GM18517 (cell line): Measurements from ENCODE around the gene CCDC127.
"Not testable (repeated sequence)": the region's sequence is repeated elsewhere in the genome, so short reads cannot be mapped to it uniquely, and the experiment has no call there.

ENCODE experiments used
- ATAC-seq: cut with Tn5 transposase; IDR thresholded peaks from one replicate; pipeline ENCODE4 v1.9.1; 2021; ENCODE audit warnings: mild to moderate bottlenecking, moderate library complexity; ENCODE audit not compliant: unreplicated experiment

Gene CCDC127

GRCh38 chr5:204966-205670, 12.8 kb downstream of the CCDC127 start:
- no peak for ATAC-seq

GRCh38 chr5:204462-204861, 13.5 kb downstream of the CCDC127 start:
- ATAC-seq, result no peak

GRCh38 chr5:204001-204400, 14.0 kb downstream of the CCDC127 start:
- ATAC-seq, result no peak

GRCh38 chr5:203246-203930, 14.6 kb downstream of the CCDC127 start:
- no peak for ATAC-seq

- no peak for ATAC-seq
These were observed 16.3 kb downstream of the CCDC127 start for GRCh38 chr5:201672-202071.

GRCh38 chr5:200985-201384, 17.0 kb downstream of the CCDC127 start:
- ATAC-seq, result no peak

GRCh38 chr5:199950-200645, 17.9 kb downstream of the CCDC127 start:
- no peak for ATAC-seq

GRCh38 chr5:199197-199949, 18.6 kb downstream of the CCDC127 start:
- ATAC-seq, result no peak

GRCh38 chr5:198516-199196, 19.3 kb downstream of the CCDC127 start:
- ATAC-seq, result no peak

- no peak for ATAC-seq
These were observed 20.0 kb downstream of the CCDC127 start for GRCh38 chr5:197892-198489.

- not testable (repeated sequence) for ATAC-seq
These were observed 20.9 kb downstream of the CCDC127 start for GRCh38 chr5:197031-197430.

- ATAC-seq, result no peak
These were observed 21.6 kb downstream of the CCDC127 start for GRCh38 chr5:196350-196749.

GRCh38 chr5:195401-196160, 22.4 kb downstream of the CCDC127 start:
- ATAC-seq, result no peak

- no peak for ATAC-seq
These were observed 23.2 kb downstream of the CCDC127 start for GRCh38 chr5:194603-195209.

- ATAC-seq, result no peak
These were observed 23.9 kb downstream of the CCDC127 start for GRCh38 chr5:194102-194501.

- ATAC-seq, result no peak
These were observed 24.8 kb downstream of the CCDC127 start for GRCh38 chr5:192970-193831.

GRCh38 chr5:192691-192969, 25.3 kb downstream of the CCDC127 start:
- ATAC-seq, result no peak

- ATAC-seq, result no peak
These were observed 25.8 kb downstream of the CCDC127 start for GRCh38 chr5:191949-192690.
